Right lobe of liver (tissue), 4 donors: ENCODE measurements around the gene KLLN.

Experiments used
- POLR2A ChIP-seq: fragments of 450-650 bp; IDR thresholded peaks from one replicate; pipeline ENCODE4 v1.6.1; 2017; ENCODE audit warnings: antibody characterized with exemption, mild to moderate bottlenecking
- TF ChIP-seq, protein P1 (sequence below), 4 donors: fragments of 200-600 bp in 3 of 4; fragments of 450-650 bp in 1 of 4; IDR thresholded peaks; one replicate each; pipeline versions ENCODE4 v1.5.1 to v1.8.0; 2016 to 2022; ENCODE audit warnings: antibody characterized with exemption in 4 of 4, mild to moderate bottlenecking in 2 of 4
- donor health status: DM: no; HTN: no; CAD: no.
- donor health status: DM: no; HTN: no; CAD: no.
- donor health status: DM: no; HTN: yes; CAD: no.

GRCh38 chr10:87895430-87895829 is 32.1 kb upstream of the KLLN start:
- no peak for TF ChIP-seq POLR2A
- TF ChIP-seq, protein P1, sequence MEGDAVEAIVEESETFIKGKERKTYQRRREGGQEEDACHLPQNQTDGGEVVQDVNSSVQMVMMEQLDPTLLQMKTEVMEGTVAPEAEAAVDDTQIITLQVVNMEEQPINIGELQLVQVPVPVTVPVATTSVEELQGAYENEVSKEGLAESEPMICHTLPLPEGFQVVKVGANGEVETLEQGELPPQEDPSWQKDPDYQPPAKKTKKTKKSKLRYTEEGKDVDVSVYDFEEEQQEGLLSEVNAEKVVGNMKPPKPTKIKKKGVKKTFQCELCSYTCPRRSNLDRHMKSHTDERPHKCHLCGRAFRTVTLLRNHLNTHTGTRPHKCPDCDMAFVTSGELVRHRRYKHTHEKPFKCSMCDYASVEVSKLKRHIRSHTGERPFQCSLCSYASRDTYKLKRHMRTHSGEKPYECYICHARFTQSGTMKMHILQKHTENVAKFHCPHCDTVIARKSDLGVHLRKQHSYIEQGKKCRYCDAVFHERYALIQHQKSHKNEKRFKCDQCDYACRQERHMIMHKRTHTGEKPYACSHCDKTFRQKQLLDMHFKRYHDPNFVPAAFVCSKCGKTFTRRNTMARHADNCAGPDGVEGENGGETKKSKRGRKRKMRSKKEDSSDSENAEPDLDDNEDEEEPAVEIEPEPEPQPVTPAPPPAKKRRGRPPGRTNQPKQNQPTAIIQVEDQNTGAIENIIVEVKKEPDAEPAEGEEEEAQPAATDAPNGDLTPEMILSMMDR (IDR thresholded peaks at IDR 0.05) = no peak
